ENCODE results near the gene LPXN. TPM values are rescaled to one million over a fixed set of nuclear protein-coding genes. Genes with fewer than 3 reads are reported as not detected.

LPXN gene
- total RNA-seq (100 to 1,000 TPM in 3 of 5 donors, 10 to 100 TPM in 2; 86.8 to 158 (median 142) TPM), total RNA-seq (64.3 to 286 (median 171) reads per million in 29 experiments)
- 99.3 TPM for total RNA-seq (2013)

DNA sequence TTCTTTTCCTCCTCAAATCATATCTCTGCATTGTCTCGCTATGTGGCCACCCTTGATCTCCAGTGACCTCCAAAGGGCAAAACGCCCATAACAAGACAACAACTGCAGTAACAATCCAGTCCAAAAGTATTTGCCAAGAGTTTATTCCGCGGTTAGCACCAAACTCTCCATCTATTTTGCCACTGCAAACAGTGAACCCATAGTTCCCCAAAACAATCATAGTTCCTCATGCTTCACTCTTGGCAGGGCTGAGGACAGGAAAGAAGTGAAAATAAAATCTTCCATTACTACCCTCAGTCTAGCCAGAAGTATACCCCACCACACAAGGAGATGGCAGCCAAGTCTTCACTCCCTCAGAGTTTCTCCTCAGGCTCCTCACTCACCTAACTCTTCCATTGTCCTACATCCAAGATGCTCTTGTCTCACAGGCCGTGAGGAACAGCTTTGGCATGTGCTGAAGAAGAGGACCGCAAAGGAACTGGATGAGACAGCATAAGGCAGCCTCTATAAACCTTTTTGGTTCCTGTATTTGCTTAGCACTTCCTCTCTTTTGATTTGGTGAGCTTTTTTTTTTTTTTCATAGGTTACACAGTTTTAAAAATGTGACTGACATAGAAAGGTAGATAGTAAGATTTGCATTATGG is at the start of gene LPXN:
Gene LPXN (minus strand): TSS at position 480 of the 644 bp plus-strand sequence. CDS start 84 bp downstream, at position 396.
- no peaks in the 10 kb centered on the region for H3K9me3 Mint-ChIP-seq
- no peaks in the 10 kb centered on the region for H3K27me3 Mint-ChIP-seq
- Histone ChIP-seq H3K27ac (ENCODE audit: low read length) (peak within 1 kb of the TSS; percentile 99), H3K27me3 (replicated peaks in 1 of 2; ENCODE audit: control insufficient read depth in 2 of 2, extremely low read depth in 1 of 2, insufficient read depth in 2 of 2, low read length in 1 of 2) (no peaks in the 10 kb centered on the region), H3K36me3 (ENCODE audit: control insufficient read depth in 2 of 2, extremely low read depth in 1 of 2, insufficient read depth in 1 of 2, low read length in 1 of 2) (peaks cover 0 to 6% of the 10 kb centered on the region in 2 donors), H3K4me3 (ENCODE audit: control insufficient read depth in 1 of 2, extremely low read depth in 1 of 2, low read length in 1 of 2) (peak within 1 kb of the TSS; percentile 68 to 88), H3K4me1 (ENCODE audit: control insufficient read depth in 1 of 2, extremely low read depth in 1 of 2, insufficient read depth in 2 of 2, low read length in 2 of 2) (peaks cover 28 to 50% of the 10 kb centered on the region in 2 experiments), H3K9me3 (no peaks in the 10 kb centered on the region)
- POLR2A ChIA-PET: interaction anchor here (0.6 to 3.4 kb wide), 11 partner anchors 8 to 53 kb away, joined by 3 to 35 read pairs (median 4); no protein-coding TSS in a partner anchor
- CTCF ChIA-PET: interaction anchor here (0.6 to 6.3 kb wide), 12 partner anchors 8 to 1008 kb away, joined by 3 to 108 read pairs (median 4); partner anchors contain the start of gene UBE2L6 (in 1 of the 2)
- no peak for ATAC-seq (replicated peaks in 1 of 4)
- H3K27ac Mint-ChIP-seq: peak within 1 kb of the TSS; percentile 96 to 100
- DNase-seq: peak in 33 of 35 experiments; percentile 12 to 79 (median 38)
- 0% methylated on average over 6 of the region's 6 CpGs for WGBS (ENCODE audit: insufficient coverage)
- H3K4me1 Mint-ChIP-seq: peaks cover 59 to 71% (median 66%) of the 10 kb centered on the region in 3 donors
- H3K4me3 Mint-ChIP-seq: peak within 1 kb of the TSS; percentile 93 to 99 (median 94)
- H3K36me3 Mint-ChIP-seq: peaks cover 15% of the 10 kb centered on the region

DNA sequence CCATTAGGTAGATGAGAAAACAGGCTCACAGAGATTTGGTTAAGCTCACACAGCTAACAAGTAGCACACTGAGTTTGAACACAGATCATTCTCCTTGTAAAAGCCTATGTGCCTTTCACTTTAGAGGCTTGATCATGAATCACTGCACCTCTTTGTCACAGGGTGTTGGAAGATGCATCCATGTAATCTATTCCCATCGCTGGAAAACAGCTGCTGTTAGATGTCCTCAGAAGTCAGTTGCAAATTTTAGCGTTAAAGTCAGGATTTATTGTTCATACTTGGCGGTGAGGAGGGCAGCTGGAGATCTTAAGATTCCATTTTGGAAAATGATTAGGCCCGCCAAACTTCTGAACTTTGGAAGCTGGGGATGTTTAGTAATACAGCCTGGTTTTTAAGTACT is 49.4 kb upstream of the LPXN start:
- H3K27me3 ChIP-seq (replicated peaks in 1 of 2; ENCODE audit: control insufficient read depth in 2 of 2, extremely low read depth in 1 of 2, insufficient read depth in 2 of 2, low read length in 1 of 2): no peaks in the 10 kb centered on the region
- WGBS (ENCODE audit: insufficient coverage): 100% methylated on average over 4 of the region's 4 CpGs
- peaks cover 14 to 21% (median 17%) of the 10 kb centered on the region in 3 donors for H3K4me1 Mint-ChIP-seq
- no peak overlapping the region for H3K27ac Mint-ChIP-seq
- peaks cover 33% of the 10 kb centered on the region for H3K36me3 Mint-ChIP-seq
- peaks cover 0 to 5% of the 10 kb centered on the region in 2 experiments for H3K4me1 ChIP-seq (ENCODE audit: control insufficient read depth in 1 of 2, extremely low read depth in 1 of 2, insufficient read depth in 2 of 2, low read length in 2 of 2)
- H3K9me3 Mint-ChIP-seq: no peaks in the 10 kb centered on the region
- CTCF ChIA-PET: no interaction called here
- ATAC-seq (replicated peaks in 1 of 4) (no peak), DNase-seq (no peak)
- H3K27ac ChIP-seq (ENCODE audit: low read length): no peak overlapping the region
- H3K9me3 ChIP-seq: no peaks in the 10 kb centered on the region
- POLR2A ChIA-PET: no interaction called here
- H3K4me3 Mint-ChIP-seq: no peak overlapping the region
- peaks cover 0 to 44% of the 10 kb centered on the region in 2 donors for H3K36me3 ChIP-seq (ENCODE audit: control insufficient read depth in 2 of 2, extremely low read depth in 1 of 2, insufficient read depth in 1 of 2, low read length in 1 of 2)
- no peak overlapping the region for H3K4me3 ChIP-seq (ENCODE audit: control insufficient read depth in 1 of 2, extremely low read depth in 1 of 2, low read length in 1 of 2)
- H3K27me3 Mint-ChIP-seq: no peaks in the 10 kb centered on the region

DNA sequence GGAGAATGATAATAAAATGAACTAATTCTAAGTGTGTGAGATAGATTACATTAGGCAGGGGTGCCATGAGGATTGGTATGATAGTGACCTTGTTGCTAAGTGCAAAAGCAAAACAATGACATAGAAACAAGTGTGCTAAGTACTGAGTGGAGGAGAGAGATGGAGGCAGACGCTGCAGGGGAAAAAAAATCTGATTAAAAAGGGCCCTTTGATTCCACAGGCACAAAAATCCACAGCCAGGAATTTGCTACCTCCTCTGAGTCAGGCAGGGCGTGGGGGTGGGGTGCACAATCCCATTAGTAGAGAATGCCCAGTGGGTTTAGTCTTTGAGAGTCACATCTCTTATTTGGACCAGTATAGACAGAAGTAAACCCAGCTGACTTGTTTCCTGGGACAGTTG is 46.7 kb upstream of the LPXN start, which contains the start of gene CNTF:
Gene CNTF (plus strand): TSS at position 322 of the 400 bp plus-strand sequence. CDS start 88 bp downstream, outside the sequence.
- H3K9me3 Mint-ChIP-seq: no peaks in the 10 kb centered on the region
- peaks cover 0 to 6% of the 10 kb centered on the region in 2 experiments for H3K4me1 ChIP-seq (ENCODE audit: control insufficient read depth in 1 of 2, extremely low read depth in 1 of 2, insufficient read depth in 2 of 2, low read length in 2 of 2)
- CTCF ChIA-PET: interaction anchor here in 1 of 2 donors (2.3 kb wide), 1 partner anchor 54 kb away, joined by 8 read pairs; no protein-coding TSS in a partner anchor
- H3K36me3 ChIP-seq (ENCODE audit: control insufficient read depth in 2 of 2, extremely low read depth in 1 of 2, insufficient read depth in 1 of 2, low read length in 1 of 2): peaks cover 6 to 70% of the 10 kb centered on the region in 2 donors
- POLR2A ChIA-PET: interaction anchor here in 1 of 2 donors (0.6 kb wide), 1 partner anchor 50 kb away, joined by 9 read pairs; no protein-coding TSS in a partner anchor
- H3K36me3 Mint-ChIP-seq: peaks cover 58% of the 10 kb centered on the region
- peaks cover 11 to 22% (median 17%) of the 10 kb centered on the region in 3 donors for H3K4me1 Mint-ChIP-seq
- H3K27me3 Mint-ChIP-seq: no peaks in the 10 kb centered on the region
- no peak within 1 kb of the TSS for H3K27ac ChIP-seq (ENCODE audit: low read length)
- no peak within 1 kb of the TSS for H3K4me3 ChIP-seq (ENCODE audit: control insufficient read depth in 1 of 2, extremely low read depth in 1 of 2, low read length in 1 of 2)
- ATAC-seq (replicated peaks in 1 of 4): no peak
- H3K27me3 ChIP-seq (replicated peaks in 1 of 2; ENCODE audit: control insufficient read depth in 2 of 2, extremely low read depth in 1 of 2, insufficient read depth in 2 of 2, low read length in 1 of 2): no peaks in the 10 kb centered on the region
- WGBS (ENCODE audit: insufficient coverage): 90% methylated on average over 2 of the region's 2 CpGs
- DNase-seq: no peak
- H3K4me3 Mint-ChIP-seq: no peak within 1 kb of the TSS
- peak within 1 kb of the TSS; percentile 51 to 63 for H3K27ac Mint-ChIP-seq
- no peaks in the 10 kb centered on the region for H3K9me3 ChIP-seq

DNA sequence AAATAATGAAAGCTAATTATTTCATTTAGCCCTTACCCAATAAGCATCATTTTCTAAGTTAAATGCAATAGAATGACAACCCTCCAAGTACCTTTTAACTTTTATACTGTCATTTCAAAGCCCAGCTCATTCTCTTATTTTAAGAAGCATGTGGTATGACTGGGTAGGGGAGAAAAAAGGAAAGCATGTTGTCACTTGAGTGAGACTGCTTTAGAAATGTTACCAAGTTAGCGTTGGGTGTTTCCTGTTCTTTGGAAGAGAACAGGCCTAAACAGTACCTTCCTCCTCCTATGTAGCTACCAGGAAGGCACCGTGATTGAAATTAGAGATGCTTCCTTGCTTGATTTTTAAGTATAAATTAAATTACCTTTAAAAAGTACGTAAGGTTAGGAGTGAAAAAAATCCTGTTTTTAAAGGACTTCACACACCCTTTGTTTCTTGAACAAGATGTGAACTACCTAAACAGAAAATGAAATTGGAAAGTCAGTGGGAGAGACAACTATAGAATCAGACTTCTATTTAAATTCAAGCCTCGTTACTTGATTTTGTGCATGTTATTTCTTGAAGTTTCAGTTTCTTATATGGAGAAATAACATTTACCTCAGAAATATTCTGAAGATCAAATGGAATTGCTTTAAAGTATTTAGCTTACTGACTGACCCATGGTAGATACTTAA is 46.1 kb upstream of the LPXN start:
- H3K36me3 Mint-ChIP-seq: peaks cover 65% of the 10 kb centered on the region
- H3K4me3 ChIP-seq (ENCODE audit: control insufficient read depth in 1 of 2, extremely low read depth in 1 of 2, low read length in 1 of 2): no peak overlapping the region
- ChIA-PET CTCF (interaction anchor here in 1 of 2 donors (2.3 kb wide), 1 partner anchor 54 kb away, joined by 8 read pairs; no protein-coding TSS in a partner anchor), POLR2A (interaction anchor here in 1 of 2 donors (0.6 kb wide), 1 partner anchor 49 kb away, joined by 9 read pairs; no protein-coding TSS in a partner anchor)
- H3K27ac Mint-ChIP-seq: peak overlapping the region; percentile 51 to 63
- WGBS (ENCODE audit: insufficient coverage): no CpG with 5 or more reads among the region's 4 CpGs
- peaks cover 0 to 6% of the 10 kb centered on the region in 2 experiments for H3K4me1 ChIP-seq (ENCODE audit: control insufficient read depth in 1 of 2, extremely low read depth in 1 of 2, insufficient read depth in 2 of 2, low read length in 2 of 2)
- H3K27me3 Mint-ChIP-seq: no peaks in the 10 kb centered on the region
- H3K9me3 Mint-ChIP-seq: no peaks in the 10 kb centered on the region
- ATAC-seq (replicated peaks in 1 of 4) (peak in 1 of 4 experiments; percentile 57), DNase-seq (no peak)
- no peaks in the 10 kb centered on the region for H3K9me3 ChIP-seq
- no peak overlapping the region for H3K27ac ChIP-seq (ENCODE audit: low read length)
- H3K27me3 ChIP-seq (replicated peaks in 1 of 2; ENCODE audit: control insufficient read depth in 2 of 2, extremely low read depth in 1 of 2, insufficient read depth in 2 of 2, low read length in 1 of 2): no peaks in the 10 kb centered on the region
- peaks cover 7 to 77% of the 10 kb centered on the region in 2 donors for H3K36me3 ChIP-seq (ENCODE audit: control insufficient read depth in 2 of 2, extremely low read depth in 1 of 2, insufficient read depth in 1 of 2, low read length in 1 of 2)
- H3K4me3 Mint-ChIP-seq: no peak overlapping the region
- H3K4me1 Mint-ChIP-seq: peaks cover 11 to 22% (median 14%) of the 10 kb centered on the region in 3 donors

DNA sequence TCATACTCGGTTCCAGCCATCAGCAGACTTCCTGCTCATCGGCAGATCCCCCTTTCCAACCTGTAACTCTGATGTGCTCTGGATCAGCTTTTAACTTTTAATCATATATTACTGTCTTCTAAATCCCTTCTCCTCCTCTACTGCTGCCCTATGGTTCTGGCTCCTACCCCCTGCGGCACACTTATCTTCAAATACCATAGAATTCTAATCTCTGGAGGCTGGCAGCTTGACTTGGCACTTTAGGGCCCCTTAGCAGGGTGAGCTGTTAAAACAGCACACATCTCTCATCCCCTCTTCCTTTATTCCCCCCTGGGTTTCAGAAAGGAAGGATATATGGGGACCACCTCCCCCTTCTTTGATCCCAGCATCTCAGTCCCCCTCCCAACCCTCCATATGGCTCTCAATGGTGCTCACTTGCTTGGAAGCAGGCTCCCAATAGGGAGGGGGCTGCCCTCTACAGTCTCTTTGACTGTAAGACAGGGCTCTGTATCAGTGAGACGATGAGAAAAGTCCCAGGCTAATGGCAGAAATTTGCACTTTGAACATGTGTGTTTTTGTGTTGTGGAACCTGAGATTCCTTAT is 42.4 kb upstream of the LPXN start:
- ATAC-seq (replicated peaks in 1 of 4) (peak in 2 of 4 experiments; percentile 47 to 66), DNase-seq (peak in 2 of 35 experiments; percentile 7 to 33)
- no peaks in the 10 kb centered on the region for H3K27me3 Mint-ChIP-seq
- Histone ChIP-seq H3K4me3 (ENCODE audit: control insufficient read depth in 1 of 2, extremely low read depth in 1 of 2, low read length in 1 of 2) (no peak overlapping the region), H3K27me3 (replicated peaks in 1 of 2; ENCODE audit: control insufficient read depth in 2 of 2, extremely low read depth in 1 of 2, insufficient read depth in 2 of 2, low read length in 1 of 2) (no peaks in the 10 kb centered on the region), H3K9me3 (no peaks in the 10 kb centered on the region), H3K36me3 (ENCODE audit: control insufficient read depth in 2 of 2, extremely low read depth in 1 of 2, insufficient read depth in 1 of 2, low read length in 1 of 2) (peaks cover 7 to 84% of the 10 kb centered on the region in 2 donors), H3K27ac (ENCODE audit: low read length) (no peak overlapping the region), H3K4me1 (ENCODE audit: control insufficient read depth in 1 of 2, extremely low read depth in 1 of 2, insufficient read depth in 2 of 2, low read length in 2 of 2) (peaks cover 0 to 6% of the 10 kb centered on the region in 2 experiments)
- H3K4me3 Mint-ChIP-seq: no peak overlapping the region
- H3K4me1 Mint-ChIP-seq: peaks cover 11 to 27% (median 13%) of the 10 kb centered on the region in 3 donors
- ChIA-PET CTCF (interaction anchor here (0.7 to 1.5 kb wide), 8 partner anchors 12 to 55 kb away, joined by 3 to 5 read pairs (median 4); partner anchors contain the start of gene LPXN (in 1 of the 2)), POLR2A (interaction anchor here in 1 of 2 donors (0.7 kb wide), 1 partner anchor 15 kb away, joined by 4 read pairs; no protein-coding TSS in a partner anchor)
- H3K27ac Mint-ChIP-seq: peak overlapping the region; percentile 66
- 77% methylated on average over 3 of the region's 4 CpGs for WGBS (ENCODE audit: insufficient coverage)
- no peaks in the 10 kb centered on the region for H3K9me3 Mint-ChIP-seq
- peaks cover 73% of the 10 kb centered on the region for H3K36me3 Mint-ChIP-seq
